A549 (cell line): ENCODE results near the gene ALG14. TPM values are rescaled to one million over a fixed set of nuclear protein-coding genes. Genes with fewer than 3 reads are reported as not detected.
A peak's percentile ranks its signal among the peaks of the same experiment; 100 is the strongest.

Experiments used
- ATAC-seq, 2 experiments: fragments of 200-7000 bp in 1 of 2; fragments of >200 bp in 1 of 2; cut with Nextera tagmentation in 1 of 2; cut with Tn5 transposase in 1 of 2; 3 replicates each; pipeline versions ENCODE4 v1.8.0 to v1.9.1; 2018 to 2020; ENCODE audit warnings: mild to moderate bottlenecking in 1 of 2, moderate library complexity in 1 of 2
- CTCF ChIA-PET: fragments of 300-600 bp; sonication (Branson Sonifier 250); formaldehyde crosslinking; extraction: SDS; loops from one replicate; lab custom pipeline; 2021; ENCODE audit warnings: antibody characterized with exemption, inconsistent platforms; lab: Yijun Ruan, JAX
- POLR2A ChIA-PET: fragments of 350-600 bp; formaldehyde crosslinking; extraction: SDS; loops from one replicate; lab custom pipeline; 2021; ENCODE audit warnings: antibody characterized with exemption, inconsistent platforms; lab: Yijun Ruan, JAX
- DNase-seq, 2 experiments: peaks; one replicate each; pipeline versions ENCODE4 v3.0.0 to v3.0.0-alpha.2; 2011 to 2016; ENCODE audit warnings: low read depth in 1 of 2, low spot score in 1 of 2
- FAIRE-seq: peaks from 2 replicates; lab custom pipeline; 2011; peaks lifted over from hg19 to GRCh38; lab: Jason Lieb, UNC
- H3K27ac ChIP-seq, 2 experiments: fragments of >200 bp; sonication (Bioruptor Twin); formaldehyde crosslinking; 3 replicates each; pipeline ENCODE4 v1.5.1; 2016 to 2017
- H3K4me1 ChIP-seq: fragments of >200 bp; sonication (Bioruptor Twin); formaldehyde crosslinking; 3 replicates; pipeline ENCODE4 v1.6.1; 2016
- H3K4me2 ChIP-seq: fragments of >200 bp; sonication (Bioruptor Twin); formaldehyde crosslinking; 3 replicates; pipeline ENCODE4 v1.6.1; 2016
- H3K4me3 ChIP-seq: fragments of >200 bp; sonication (Bioruptor Twin); formaldehyde crosslinking; 3 replicates; pipeline ENCODE4 v1.5.1; 2016
- H3K9me3 ChIP-seq: fragments of >200 bp; sonication (Bioruptor Twin); formaldehyde crosslinking; 3 replicates; pipeline ENCODE4 v1.6.1; 2016
- CBX2 ChIP-seq: fragments of 200-600 bp; sonication (generic); IDR thresholded peaks from 2 replicates; pipeline ENCODE4 v1.6.1; 2016; ENCODE audit warnings: low read depth, mild to moderate bottlenecking, borderline replicate concordance
- EHF ChIP-seq: fragments of 250-450 bp; sonication (Bioruptor Pico); IDR thresholded peaks from 2 replicates; pipeline ENCODE4 v1.5.0; 2020; ENCODE audit warnings: mild to moderate bottlenecking
- ESRRA ChIP-seq: fragments of 150-350 bp; IDR thresholded peaks from 2 replicates; pipeline ENCODE4 v1.6.1; 2014; ENCODE audit warnings: mild to moderate bottlenecking, low read length, borderline replicate concordance
- FOSB ChIP-seq: fragments of 250-450 bp; sonication (Bioruptor Pico); IDR thresholded peaks from 2 replicates; pipeline ENCODE4 v1.5.0; 2020; ENCODE audit warnings: mild to moderate bottlenecking, moderate library complexity
- HDAC2 ChIP-seq: fragments of 200-600 bp; sonication (generic); IDR thresholded peaks from 2 replicates; pipeline ENCODE4 v1.6.1; 2016
- HOXB5 ChIP-seq: fragments of 250-450 bp; sonication (Bioruptor Pico); IDR thresholded peaks from 2 replicates; pipeline ENCODE4 v1.5.0; 2020; ENCODE audit warnings: mild to moderate bottlenecking, moderate library complexity
- JUN ChIP-seq, 2 experiments: fragments of >200 bp; sonication (Bioruptor Twin); formaldehyde crosslinking; IDR thresholded peaks; 2 replicates in 1 of 2; 3 replicates in 1 of 2; pipeline ENCODE4 v1.6.1; 2016 to 2017
- JUNB ChIP-seq: fragments of >200 bp; sonication (Bioruptor Twin); formaldehyde crosslinking; IDR thresholded peaks from 2 replicates; pipeline ENCODE4 v1.6.1; 2016
- MAFK ChIP-seq: fragments of 450-650 bp; IDR thresholded peaks from 2 replicates; pipeline ENCODE4 v1.6.1; 2014; ENCODE audit not compliant: partially characterized antibody
- NR3C1 ChIP-seq: fragments of >200 bp; sonication (Bioruptor Twin); formaldehyde crosslinking; IDR thresholded peaks from 3 replicates; pipeline ENCODE4 v1.6.1; 2017
- POLR2A ChIP-seq: IDR thresholded peaks from 2 replicates; pipeline ENCODE4 v1.6.1; 2012; ENCODE audit warnings: mild to moderate bottlenecking, low read length
- RAD21 ChIP-seq, 2 experiments: fragments of >200 bp in 1 of 2; sonication (Bioruptor Twin) in 1 of 2; formaldehyde crosslinking in 1 of 2; IDR thresholded peaks in 1 of 2; conservative IDR thresholded peaks in 1 of 2; 2 replicates in 1 of 2; 3 replicates in 1 of 2; pipeline ENCODE4 v1.6.1; 2012 to 2018; ENCODE audit warnings: inconsistent platforms in 1 of 2
- SMC3 ChIP-seq: fragments of >200 bp; sonication (Bioruptor Twin); formaldehyde crosslinking; IDR thresholded peaks from 3 replicates; pipeline ENCODE4 v1.6.1; 2018; ENCODE audit warnings: inconsistent platforms
- ZC3H11A ChIP-seq: fragments of 450-650 bp; IDR thresholded peaks from 2 replicates; pipeline ENCODE4 v1.6.1; 2014; ENCODE audit warnings: antibody characterized with exemption, mild to moderate bottlenecking
- ZFP36 ChIP-seq: fragments of 450-650 bp; IDR thresholded peaks from 2 replicates; pipeline ENCODE4 v1.6.1; 2014; ENCODE audit warnings: borderline replicate concordance; ENCODE audit not compliant: partially characterized antibody
- ZSCAN20 ChIP-seq: fragments of 250-450 bp; sonication (Bioruptor Pico); IDR thresholded peaks from 2 replicates; pipeline ENCODE4 v1.8.0; 2022; ENCODE audit warnings: mild to moderate bottlenecking, moderate library complexity
- WGBS: methylation state at CpG from one replicate; pipeline ENCODE4 v1.1.6; 2017; ENCODE audit errors: missing lambda C conversion rate; 5-methylcytosine and 5-hydroxymethylcytosine counted together
- polyA minus RNA-seq: library from RNA; depleted of rRNA, polyadenylated mRNA; stranded (reverse); fragments of >200 nt; gene quantifications from 2 replicates; pipeline ENCODE4 v1.2.3, GENCODE V29; 2011; rRNA and poly(A)+ RNA removed
- polyA plus RNA-seq, 4 experiments: library from polyadenylated mRNA; depleted of rRNA in 3 of 4; stranded (reverse); fragments of >200 nt; fragmentation: RNase III in 1 of 4; extraction: RNeasy Plus Mini Kit Qiagen cat#74134 plus additional on column Dnase treatment in 1 of 4; gene quantifications; 2 replicates in 3 of 4; 3 replicates in 1 of 4; pipeline ENCODE4 v1.2.3, GENCODE V29; 2011 to 2017
- TF ChIP-seq, protein P1 (sequence below): IDR thresholded peaks from 2 replicates; pipeline ENCODE4 v1.6.1; 2012; ENCODE audit warnings: low read depth, borderline replicate concordance
- TF ChIP-seq, protein P2 (sequence below): IDR thresholded peaks from 2 replicates; pipeline ENCODE4 v1.6.1; 2012
- TF ChIP-seq, protein P3 (sequence below): fragments of 450-650 bp; IDR thresholded peaks from 2 replicates; pipeline ENCODE4 v1.6.1; 2014; ENCODE audit warnings: antibody characterized with exemption
- TF ChIP-seq, protein P4 (sequence below): fragments of 200-600 bp; sonication (generic); IDR thresholded peaks from 2 replicates; pipeline ENCODE4 v1.6.1; 2016; ENCODE audit warnings: antibody characterized with exemption, mild to moderate bottlenecking, moderate library complexity
- TF ChIP-seq, protein P5 (sequence below): fragments of >200 bp; sonication (Bioruptor Twin); formaldehyde crosslinking; IDR thresholded peaks from 2 replicates; pipeline ENCODE4 v1.6.1; 2016
- TF ChIP-seq, protein P6 (sequence below): IDR thresholded peaks from 2 replicates; pipeline ENCODE4 v1.6.1; 2012

The ALG14 gene, protein sequence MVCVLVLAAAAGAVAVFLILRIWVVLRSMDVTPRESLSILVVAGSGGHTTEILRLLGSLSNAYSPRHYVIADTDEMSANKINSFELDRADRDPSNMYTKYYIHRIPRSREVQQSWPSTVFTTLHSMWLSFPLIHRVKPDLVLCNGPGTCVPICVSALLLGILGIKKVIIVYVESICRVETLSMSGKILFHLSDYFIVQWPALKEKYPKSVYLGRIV
- polyA plus RNA-seq (2011; rRNA removed) (5.0 and 5.3 TPM in 2 replicates), polyA plus RNA-seq (2017; fragmentation: RNase III; extraction: RNeasy Plus Mini Kit Qiagen cat#74134 plus additional on column Dnase treatment) (5.4 to 7.1 TPM (median 5.7 TPM) in 3 replicates), polyA minus RNA-seq (7.3 and 12.6 TPM in 2 replicates)
- polyA plus RNA-seq (2012; cell fraction: cytosol; rRNA removed): 4.5 and 5.1 TPM in 2 replicates
- polyA plus RNA-seq (2012; cell fraction: nucleus; rRNA removed): 0.78 and 1.2 TPM in 2 replicates

DNA sequence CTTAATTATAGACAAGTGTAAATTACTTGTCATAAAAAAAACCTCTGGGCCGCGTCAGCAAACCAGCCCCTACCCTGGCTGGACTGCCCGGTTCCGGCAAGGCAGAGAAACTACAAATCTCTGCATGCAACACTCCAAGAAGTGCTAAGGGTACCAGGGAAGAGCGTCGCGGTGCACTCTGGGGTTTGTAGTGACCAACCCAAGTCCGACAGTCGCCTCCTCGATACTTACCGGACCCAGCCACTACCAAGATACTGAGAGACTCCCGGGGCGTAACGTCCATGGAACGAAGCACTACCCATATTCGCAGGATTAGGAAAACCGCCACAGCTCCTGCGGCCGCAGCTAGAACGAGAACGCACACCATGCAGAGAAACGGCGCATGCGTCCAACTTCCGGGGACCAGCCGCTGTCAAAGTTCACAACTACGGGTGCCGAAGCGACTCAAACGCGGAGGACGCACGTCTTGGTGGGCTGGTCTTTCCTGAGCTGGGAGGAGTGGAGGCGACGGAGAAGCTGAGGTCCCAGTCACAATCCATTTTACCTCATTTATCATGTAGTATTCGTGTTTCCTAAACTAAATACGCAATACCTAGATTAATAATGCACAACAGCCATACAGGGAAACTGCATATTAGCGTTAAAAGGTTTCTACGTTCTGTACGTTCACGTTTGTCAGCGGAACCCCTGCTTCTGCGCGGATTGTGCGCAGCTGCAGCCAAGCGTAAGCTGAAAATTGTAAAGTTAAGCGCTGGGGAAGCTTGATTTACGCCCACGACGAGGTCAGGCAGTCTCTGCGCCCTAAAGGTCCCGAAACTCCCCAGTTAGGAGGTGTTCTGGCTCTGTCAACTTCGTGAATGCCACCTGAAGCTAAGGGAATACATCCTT is at the start of gene ALG14:
Gene ALG14, minus strand, starts transcription at position 420 of the 888 bp plus-strand sequence. Its CDS starts 53 bp downstream, at position 367.
- ATAC-seq (peak; percentile 99), DNase-seq (peak; percentile 83 to 95), FAIRE-seq (no peak)
- TF ChIP-seq, protein P1, sequence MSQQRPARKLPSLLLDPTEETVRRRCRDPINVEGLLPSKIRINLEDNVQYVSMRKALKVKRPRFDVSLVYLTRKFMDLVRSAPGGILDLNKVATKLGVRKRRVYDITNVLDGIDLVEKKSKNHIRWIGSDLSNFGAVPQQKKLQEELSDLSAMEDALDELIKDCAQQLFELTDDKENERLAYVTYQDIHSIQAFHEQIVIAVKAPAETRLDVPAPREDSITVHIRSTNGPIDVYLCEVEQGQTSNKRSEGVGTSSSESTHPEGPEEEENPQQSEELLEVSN: peak; percentile 44; the same call in 1 of the 2 replicates
- no peak for TF ChIP-seq CBX2
- TF ChIP-seq ZFP36: no peak
- peak; percentile 6; the same call in 1 of the 3 replicates for TF ChIP-seq SMC3
- no peak for TF ChIP-seq FOSB (CRISPR knock-in tag)
- peak; percentile 28 to 55; a peak in 2 of 5 replicates for TF ChIP-seq JUN (IDR thresholded peaks at IDR 0.05)
- no peak for TF ChIP-seq HOXB5 (CRISPR knock-in tag)
- TF ChIP-seq, protein P2, sequence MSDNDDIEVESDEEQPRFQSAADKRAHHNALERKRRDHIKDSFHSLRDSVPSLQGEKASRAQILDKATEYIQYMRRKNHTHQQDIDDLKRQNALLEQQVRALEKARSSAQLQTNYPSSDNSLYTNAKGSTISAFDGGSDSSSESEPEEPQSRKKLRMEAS: peak; percentile 88
- no peak; a peak in 2 of 5 replicates for TF ChIP-seq RAD21 (conservative IDR thresholded peaks at IDR 0.05 in 1 of 2, IDR thresholded peaks at IDR 0.05 in 1 of 2)
- peak; percentile 56 for TF ChIP-seq POLR2A
- Histone ChIP-seq H3K4me3 (peak within 1 kb of the TSS; percentile 62), H3K27ac (peak within 1 kb of the TSS; percentile 98 to 100), H3K4me2 (peak within 1 kb of the TSS; percentile 83), H3K4me1 (peaks cover 27% of the 10 kb centered on the region), H3K9me3 (no peaks in the 10 kb centered on the region)
- POLR2A ChIA-PET: interaction anchor here (0.6 to 1.8 kb wide), 7 partner anchors 12 to 161 kb away, joined by 3 to 31 read pairs (median 4); partner anchors contain the start of genes RWDD3 and TLCD4
- 2% methylated on average over 39 of the region's 53 CpGs for WGBS
- CTCF ChIA-PET: interaction anchor here (0.6 to 1.5 kb wide), 5 partner anchors 31 to 163 kb away, joined by 3 to 10 read pairs (median 4); partner anchors contain the start of genes RWDD3 and TLCD4

DNA sequence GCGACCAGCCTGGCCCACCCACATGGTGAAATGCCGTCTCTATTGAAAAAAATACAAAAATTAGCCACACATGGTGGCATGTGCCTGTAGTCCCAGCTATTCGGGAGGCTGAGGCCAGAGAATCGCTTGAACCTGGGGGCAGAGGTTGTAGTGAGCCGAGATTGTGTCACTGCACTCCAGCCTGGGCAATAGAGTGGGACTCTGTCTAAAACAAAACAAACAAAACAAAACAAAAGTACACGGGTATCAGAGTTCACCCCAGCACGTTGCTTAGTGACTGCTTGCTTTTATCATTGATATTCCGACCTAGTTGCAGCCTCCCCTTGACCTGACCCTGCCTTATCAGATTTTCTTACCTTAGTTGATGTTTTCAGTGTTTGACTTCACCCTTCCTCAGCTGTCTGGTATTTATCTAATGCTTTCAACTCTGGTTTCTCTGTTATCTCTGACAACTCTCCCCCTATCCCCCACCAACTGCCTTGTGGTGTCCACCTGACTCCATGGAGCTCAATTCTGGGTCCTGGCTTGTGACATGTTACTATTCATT is 49.5 kb upstream of the ALG14 start:
- no peaks in the 10 kb centered on the region for H3K9me3 ChIP-seq
- ChIA-PET CTCF (interaction anchor here (1.6 kb wide), 1 partner anchor 268 kb away, joined by 3 read pairs; no protein-coding TSS in a partner anchor), POLR2A (no interaction called here)
- DNase-seq (no peak), ATAC-seq (no peak; a peak in 1 of 6 replicates), FAIRE-seq (no peak)
- TF ChIP-seq EHF (CRISPR knock-in tag) (no peak), ZC3H11A (no peak), MAFK (no peak), FOSB (CRISPR knock-in tag) (no peak), POLR2A (no peak), HDAC2 (no peak), HOXB5 (CRISPR knock-in tag) (no peak), JUNB (no peak), ESRRA (no peak), ZSCAN20 (no peak), NR3C1 (no peak)
- TF ChIP-seq, protein P3, sequence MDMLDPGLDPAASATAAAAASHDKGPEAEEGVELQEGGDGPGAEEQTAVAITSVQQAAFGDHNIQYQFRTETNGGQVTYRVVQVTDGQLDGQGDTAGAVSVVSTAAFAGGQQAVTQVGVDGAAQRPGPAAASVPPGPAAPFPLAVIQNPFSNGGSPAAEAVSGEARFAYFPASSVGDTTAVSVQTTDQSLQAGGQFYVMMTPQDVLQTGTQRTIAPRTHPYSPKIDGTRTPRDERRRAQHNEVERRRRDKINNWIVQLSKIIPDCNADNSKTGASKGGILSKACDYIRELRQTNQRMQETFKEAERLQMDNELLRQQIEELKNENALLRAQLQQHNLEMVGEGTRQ: no peak
- TF ChIP-seq, protein P2: no peak
- TF ChIP-seq, protein P4, sequence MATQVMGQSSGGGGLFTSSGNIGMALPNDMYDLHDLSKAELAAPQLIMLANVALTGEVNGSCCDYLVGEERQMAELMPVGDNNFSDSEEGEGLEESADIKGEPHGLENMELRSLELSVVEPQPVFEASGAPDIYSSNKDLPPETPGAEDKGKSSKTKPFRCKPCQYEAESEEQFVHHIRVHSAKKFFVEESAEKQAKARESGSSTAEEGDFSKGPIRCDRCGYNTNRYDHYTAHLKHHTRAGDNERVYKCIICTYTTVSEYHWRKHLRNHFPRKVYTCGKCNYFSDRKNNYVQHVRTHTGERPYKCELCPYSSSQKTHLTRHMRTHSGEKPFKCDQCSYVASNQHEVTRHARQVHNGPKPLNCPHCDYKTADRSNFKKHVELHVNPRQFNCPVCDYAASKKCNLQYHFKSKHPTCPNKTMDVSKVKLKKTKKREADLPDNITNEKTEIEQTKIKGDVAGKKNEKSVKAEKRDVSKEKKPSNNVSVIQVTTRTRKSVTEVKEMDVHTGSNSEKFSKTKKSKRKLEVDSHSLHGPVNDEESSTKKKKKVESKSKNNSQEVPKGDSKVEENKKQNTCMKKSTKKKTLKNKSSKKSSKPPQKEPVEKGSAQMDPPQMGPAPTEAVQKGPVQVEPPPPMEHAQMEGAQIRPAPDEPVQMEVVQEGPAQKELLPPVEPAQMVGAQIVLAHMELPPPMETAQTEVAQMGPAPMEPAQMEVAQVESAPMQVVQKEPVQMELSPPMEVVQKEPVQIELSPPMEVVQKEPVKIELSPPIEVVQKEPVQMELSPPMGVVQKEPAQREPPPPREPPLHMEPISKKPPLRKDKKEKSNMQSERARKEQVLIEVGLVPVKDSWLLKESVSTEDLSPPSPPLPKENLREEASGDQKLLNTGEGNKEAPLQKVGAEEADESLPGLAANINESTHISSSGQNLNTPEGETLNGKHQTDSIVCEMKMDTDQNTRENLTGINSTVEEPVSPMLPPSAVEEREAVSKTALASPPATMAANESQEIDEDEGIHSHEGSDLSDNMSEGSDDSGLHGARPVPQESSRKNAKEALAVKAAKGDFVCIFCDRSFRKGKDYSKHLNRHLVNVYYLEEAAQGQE: no peak
- TF ChIP-seq, protein P5, sequence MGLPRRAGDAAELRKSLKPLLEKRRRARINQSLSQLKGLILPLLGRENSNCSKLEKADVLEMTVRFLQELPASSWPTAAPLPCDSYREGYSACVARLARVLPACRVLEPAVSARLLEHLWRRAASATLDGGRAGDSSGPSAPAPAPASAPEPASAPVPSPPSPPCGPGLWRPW: no peak
- TF ChIP-seq, protein P6, sequence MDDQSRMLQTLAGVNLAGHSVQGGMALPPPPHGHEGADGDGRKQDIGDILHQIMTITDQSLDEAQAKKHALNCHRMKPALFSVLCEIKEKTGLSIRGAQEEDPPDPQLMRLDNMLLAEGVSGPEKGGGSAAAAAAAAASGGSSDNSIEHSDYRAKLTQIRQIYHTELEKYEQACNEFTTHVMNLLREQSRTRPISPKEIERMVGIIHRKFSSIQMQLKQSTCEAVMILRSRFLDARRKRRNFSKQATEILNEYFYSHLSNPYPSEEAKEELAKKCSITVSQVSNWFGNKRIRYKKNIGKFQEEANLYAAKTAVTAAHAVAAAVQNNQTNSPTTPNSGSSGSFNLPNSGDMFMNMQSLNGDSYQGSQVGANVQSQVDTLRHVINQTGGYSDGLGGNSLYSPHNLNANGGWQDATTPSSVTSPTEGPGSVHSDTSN: no peak
- WGBS: 55% methylated on average over 8 of the region's 8 CpGs
- peak overlapping the region; percentile 38; the same call in 2 of the 3 replicates for H3K4me2 ChIP-seq
- H3K27ac ChIP-seq: no peak overlapping the region
- H3K4me1 ChIP-seq: peaks cover 28% of the 10 kb centered on the region
- H3K4me3 ChIP-seq: no peak overlapping the region
